SK-N-MC (cell line): ENCODE data around the gene KRT10.

ENCODE experiments used
- DNase-seq: peaks from one replicate; pipeline ENCODE4 v3.0.0-alpha.2; 2011; ENCODE audit warnings: low read depth, low spot score
- H3K27ac ChIP-seq: fragments of 200-600 bp; sonication (generic); 2 replicates; pipeline ENCODE4 v1.5.1; 2016; ENCODE audit warnings: mixed run types
- H3K36me3 ChIP-seq: fragments of 200-600 bp; sonication (generic); 2 replicates; pipeline ENCODE4 v1.6.1; 2017; ENCODE audit warnings: antibody characterized with exemption, low read length, mixed read lengths; ENCODE audit not compliant: insufficient read depth
- H3K4me3 ChIP-seq: fragments of 200-600 bp; sonication (generic); 2 replicates; pipeline ENCODE4 v1.5.1; 2016
- H3K9ac ChIP-seq: fragments of 200-600 bp; sonication (generic); 2 replicates; pipeline ENCODE4 v1.8.0; 2017; ENCODE audit warnings: mixed run types, mixed read lengths; ENCODE audit not compliant: insufficient read length
- H3K9me3 ChIP-seq: fragments of 200-600 bp; sonication (generic); 2 replicates; pipeline ENCODE4 v1.6.1; 2017; ENCODE audit warnings: low read depth, mild to moderate bottlenecking, antibody characterized with exemption, low read length, moderate library complexity, mixed read lengths
- EZH2 ChIP-seq: fragments of 200-600 bp; sonication (generic); IDR thresholded peaks from one replicate; pipeline ENCODE4 v1.6.1; 2017; ENCODE audit warnings: antibody characterized with exemption
- FOXP2 ChIP-seq: optimal IDR thresholded peaks from 2 replicates; pipeline ENCODE3; 2011; ENCODE audit warnings: mild to moderate bottlenecking, moderate library complexity; ENCODE audit not compliant: insufficient read depth; ENCODE audit errors: extremely low read length, control extremely low read depth
- POLR2AphosphoS5 ChIP-seq: IDR thresholded peaks from 2 replicates; pipeline ENCODE4 v1.6.1; 2012; ENCODE audit warnings: mild to moderate bottlenecking, low read depth, low read length, borderline replicate concordance

KRT10 gene

GRCh38 chr17:40843242-40843641, 20.8 kb upstream of the KRT10 start:
- Histone ChIP-seq H3K27ac (no peak overlapping the region), H3K4me3 (no peak overlapping the region)

DNA sequence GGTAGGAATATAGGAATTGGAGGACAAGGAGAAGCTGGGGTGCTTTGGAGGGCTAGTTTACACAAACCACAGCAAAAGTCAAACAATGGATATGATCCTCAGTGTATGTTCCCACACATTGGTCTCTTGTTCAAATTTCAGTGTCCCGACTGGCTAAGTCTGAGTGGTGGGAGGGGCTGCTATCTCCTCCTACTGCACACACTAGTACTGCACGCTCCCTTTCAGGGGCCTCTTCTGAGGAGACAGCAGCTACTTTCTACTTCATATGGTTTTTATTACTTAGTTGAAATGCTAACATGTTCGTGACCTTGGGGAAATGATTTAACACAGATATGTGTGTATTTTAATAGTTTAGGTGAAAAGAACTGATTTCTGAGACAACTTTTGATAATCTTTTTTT, 18.8 kb upstream of the KRT10 start:
- TF ChIP-seq POLR2AphosphoS5 (peak; percentile 44; the same call in 1 of the 2 replicates), FOXP2 (no peak)
- H3K9ac ChIP-seq, result no peak overlapping the region
- peak; percentile 82 for DNase-seq

More at GRCh38 chr17:40843242-40843641, 20.8 kb upstream of the KRT10 start:
- TF ChIP-seq FOXP2 (no peak), POLR2AphosphoS5 (no peak)
- Histone ChIP-seq H3K9me3 (no peaks in the 10 kb centered on the region), H3K36me3 (no peaks in the 10 kb centered on the region), H3K9ac (no peak overlapping the region)
- DNase-seq, result no peak

DNA sequence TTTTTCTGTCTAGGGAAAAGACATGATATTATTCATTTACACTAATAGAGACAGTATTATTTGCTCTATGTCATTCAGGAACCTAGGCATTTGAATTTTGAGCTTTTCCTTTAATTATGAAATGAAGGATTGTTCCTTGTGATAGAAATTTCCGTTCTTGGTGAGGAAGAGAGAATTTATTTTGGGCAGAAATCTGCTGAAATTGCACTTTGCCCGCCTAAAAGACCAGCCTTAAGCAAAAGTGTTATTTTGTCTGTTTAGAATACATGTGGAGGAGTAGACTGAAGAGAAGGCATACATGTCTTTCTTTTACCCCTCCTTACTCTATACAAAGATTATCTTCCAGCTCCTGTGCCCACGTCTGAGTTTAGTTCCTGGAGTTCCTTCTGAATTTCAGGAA, 16.8 kb upstream of the KRT10 start:
- no peak for DNase-seq
- Histone ChIP-seq H3K4me3 (peak overlapping the region; percentile 12; the same call in 1 of the 2 replicates), H3K9me3 (no peaks in the 10 kb centered on the region)

More for the DNA sequence above, 18.8 kb upstream of the KRT10 start:
- peak overlapping the region; percentile 92 for H3K27ac ChIP-seq
- peak overlapping the region; percentile 6; the same call in 1 of the 2 replicates for H3K4me3 ChIP-seq
- no peaks in the 10 kb centered on the region for H3K9me3 ChIP-seq
- H3K36me3 ChIP-seq, result no peaks in the 10 kb centered on the region; the same call in 1 of the 2 replicates

GRCh38 chr17:40836020-40836419, 13.6 kb upstream of the KRT10 start:
- no peak overlapping the region for H3K27ac ChIP-seq
- peaks cover 13% of the 10 kb centered on the region; the same call in 1 of the 2 replicates for H3K36me3 ChIP-seq
- no peak overlapping the region for H3K9ac ChIP-seq
- TF ChIP-seq EZH2 (no peak), FOXP2 (no peak), POLR2AphosphoS5 (no peak)
- no peak overlapping the region for H3K4me3 ChIP-seq
- H3K9me3 ChIP-seq, result no peaks in the 10 kb centered on the region
- no peak for DNase-seq

More for the DNA sequence above, 16.8 kb upstream of the KRT10 start:
- peak overlapping the region; percentile 56 for H3K9ac ChIP-seq
- H3K36me3 ChIP-seq, result peaks cover 13% of the 10 kb centered on the region; the same call in 1 of the 2 replicates
- H3K27ac ChIP-seq, result peak overlapping the region; percentile 94
- TF ChIP-seq POLR2AphosphoS5 (no peak), EZH2 (no peak), FOXP2 (no peak)

GRCh38 chr17:40833882-40834281, 11.5 kb upstream of the KRT10 start:
- H3K4me3 ChIP-seq, result no peak overlapping the region
- no peaks in the 10 kb centered on the region for H3K9me3 ChIP-seq
- H3K36me3 ChIP-seq, result peaks cover 18% of the 10 kb centered on the region
- no peak for DNase-seq
- H3K27ac ChIP-seq, result peak overlapping the region; percentile 88
- no peak overlapping the region for H3K9ac ChIP-seq
- no peak for TF ChIP-seq FOXP2
- no peak for TF ChIP-seq EZH2
- TF ChIP-seq POLR2AphosphoS5, result no peak

DNA sequence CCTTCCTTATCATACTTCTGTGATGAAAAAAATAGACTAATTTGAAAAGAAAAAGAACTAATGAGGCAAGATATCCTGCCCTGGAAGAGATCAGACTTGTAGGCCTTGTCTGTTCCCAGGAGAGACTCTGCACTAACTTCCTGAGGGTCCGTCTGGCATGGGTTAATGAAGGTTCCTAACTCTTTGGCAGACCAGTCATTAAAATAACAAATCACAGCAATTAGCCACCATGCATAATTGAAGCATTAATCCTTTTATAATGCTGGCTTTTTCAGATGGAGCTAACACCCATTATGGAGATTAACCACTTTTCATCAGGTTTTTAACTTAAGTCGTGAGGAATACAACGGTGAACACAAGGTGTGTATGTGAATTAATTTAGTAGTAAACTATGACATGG, 10.4 kb upstream of the KRT10 start:
- H3K36me3 ChIP-seq, result peaks cover 18% of the 10 kb centered on the region

GRCh38 chr17:40830085-40830776, 7.8 kb upstream of the KRT10 start:
- no peak for DNase-seq
- Histone ChIP-seq H3K27ac (no peak overlapping the region), H3K36me3 (peaks cover 14% of the 10 kb centered on the region; the same call in 1 of the 2 replicates), H3K4me3 (no peak overlapping the region), H3K9me3 (no peaks in the 10 kb centered on the region), H3K9ac (no peak overlapping the region)
- TF ChIP-seq EZH2 (no peak), POLR2AphosphoS5 (no peak), FOXP2 (no peak)

More for the DNA sequence above, 10.4 kb upstream of the KRT10 start:
- no peak for TF ChIP-seq FOXP2
- TF ChIP-seq POLR2AphosphoS5, result no peak
- TF ChIP-seq EZH2, result no peak
- no peaks in the 10 kb centered on the region for H3K9me3 ChIP-seq
- H3K27ac ChIP-seq, result peak overlapping the region; percentile 88
- DNase-seq, result no peak
- peak overlapping the region; percentile 34 for H3K9ac ChIP-seq
- no peak overlapping the region for H3K4me3 ChIP-seq

DNA sequence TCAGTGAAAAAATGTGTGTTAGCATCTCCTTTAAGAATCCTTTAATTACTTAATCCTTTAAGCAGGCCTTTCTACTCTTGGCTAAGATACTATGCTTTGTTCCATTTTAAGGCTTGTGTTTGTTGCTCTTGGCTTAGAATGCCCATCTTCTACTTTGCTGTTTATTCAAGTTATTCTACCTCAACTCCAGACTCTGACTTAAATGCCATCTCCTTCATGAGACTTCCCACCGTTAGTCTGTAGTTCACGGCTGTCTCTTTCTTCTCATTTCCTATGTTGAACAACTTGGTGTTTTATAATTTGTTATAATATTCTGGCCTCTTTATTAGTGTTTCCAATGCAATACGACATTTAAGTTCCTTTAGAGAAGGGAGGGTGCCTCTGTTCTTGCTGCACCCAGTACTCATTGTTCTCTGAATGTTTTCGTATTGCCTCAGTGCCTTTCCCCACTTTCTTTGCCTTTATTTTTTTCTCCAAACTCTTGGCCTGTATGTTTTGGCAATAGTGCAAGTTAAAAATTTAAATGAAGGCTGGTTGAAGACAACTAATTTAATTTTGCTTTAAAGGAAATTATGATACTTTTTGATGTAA, 6.1 kb upstream of the KRT10 start:
- peak overlapping the region; percentile 71 for H3K4me3 ChIP-seq
- H3K36me3 ChIP-seq, result peaks cover 5% of the 10 kb centered on the region; the same call in 1 of the 2 replicates
- peak overlapping the region; percentile 97 for H3K27ac ChIP-seq
- H3K9me3 ChIP-seq, result no peaks in the 10 kb centered on the region
- peak overlapping the region; percentile 73 for H3K9ac ChIP-seq
- no peak for TF ChIP-seq FOXP2
- no peak for TF ChIP-seq EZH2
- TF ChIP-seq POLR2AphosphoS5, result no peak
- DNase-seq, result peak; percentile 44
